NT2/D1 (cell line): ENCODE results near the gene KDR.

Source experiments
- DNase-seq: peaks from one replicate; pipeline ENCODE4 v3.0.0-alpha.2; 2011; ENCODE audit warnings: low read depth, low spot score
- H3K27me3 ChIP-seq: 2 replicates; pipeline ENCODE4 v1.6.0; 2011; ENCODE audit warnings: mild to moderate bottlenecking; ENCODE audit not compliant: insufficient read length, insufficient read depth
- H3K36me3 ChIP-seq: 2 replicates; pipeline ENCODE4 v1.6.1; 2011; ENCODE audit warnings: mild to moderate bottlenecking, low read length, mixed read lengths; ENCODE audit not compliant: insufficient read depth, insufficient read length
- H3K4me1 ChIP-seq: 2 replicates; pipeline ENCODE4 v1.5.1; 2011; ENCODE audit not compliant: insufficient read depth, insufficient read length
- H3K4me3 ChIP-seq: 2 replicates; pipeline ENCODE4 v1.5.1; 2011; ENCODE audit warnings: low read depth; ENCODE audit not compliant: insufficient read length
- H3K9ac ChIP-seq: 2 replicates; pipeline ENCODE4 v1.6.0; 2011; ENCODE audit warnings: low read depth; ENCODE audit not compliant: insufficient read length
- H3K9me3 ChIP-seq: 2 replicates; pipeline ENCODE4 v1.5.1; 2011; ENCODE audit warnings: mild to moderate bottlenecking, low read length; ENCODE audit not compliant: insufficient read depth
- SUZ12 ChIP-seq: IDR thresholded peaks from 2 replicates; pipeline ENCODE4 v1.6.1; 2011; ENCODE audit not compliant: insufficient read length, insufficient read depth; ENCODE audit errors: extremely low read depth
- YY1 ChIP-seq: IDR thresholded peaks from 2 replicates; pipeline ENCODE4 v1.6.1; 2011; ENCODE audit not compliant: insufficient read length, insufficient read depth
- ZNF274 ChIP-seq: IDR thresholded peaks from 2 replicates; pipeline ENCODE4 v1.6.1; 2011; ENCODE audit warnings: mild to moderate bottlenecking, low read depth, low read length

The KDR gene

GRCh38 chr4:55159851-55160250, 34.5 kb upstream of the KDR start:
- no peaks in the 10 kb centered on the region for H3K4me1 ChIP-seq
- DNase-seq = no peak
- no peaks in the 10 kb centered on the region for H3K9me3 ChIP-seq
- H3K9ac ChIP-seq = no peak overlapping the region
- TF ChIP-seq YY1 (no peak), ZNF274 (no peak), SUZ12 (no peak)
- H3K4me3 ChIP-seq = no peak overlapping the region
- H3K36me3 ChIP-seq = no peaks in the 10 kb centered on the region
- no peaks in the 10 kb centered on the region for H3K27me3 ChIP-seq

GRCh38 chr4:55158957-55159356, 33.6 kb upstream of the KDR start:
- Histone ChIP-seq H3K9me3 (no peaks in the 10 kb centered on the region), H3K9ac (no peak overlapping the region), H3K4me1 (no peaks in the 10 kb centered on the region), H3K36me3 (no peaks in the 10 kb centered on the region), H3K27me3 (no peaks in the 10 kb centered on the region), H3K4me3 (no peak overlapping the region)
- TF ChIP-seq ZNF274 (no peak), YY1 (no peak), SUZ12 (no peak)
- DNase-seq = no peak

- DNase-seq = no peak
- no peaks in the 10 kb centered on the region for H3K9me3 ChIP-seq
- H3K4me3 ChIP-seq = no peak overlapping the region
- TF ChIP-seq SUZ12 = no peak
- TF ChIP-seq ZNF274 = no peak
- TF ChIP-seq YY1 = no peak
- H3K4me1 ChIP-seq = no peaks in the 10 kb centered on the region
- H3K36me3 ChIP-seq = no peaks in the 10 kb centered on the region
- no peak overlapping the region for H3K9ac ChIP-seq
- H3K27me3 ChIP-seq = no peaks in the 10 kb centered on the region
Measured at GRCh38 chr4:55157559-55158277, 32.3 kb upstream of the KDR start.

- TF ChIP-seq YY1 = no peak
- no peak for TF ChIP-seq SUZ12
- TF ChIP-seq ZNF274 = no peak
- Histone ChIP-seq H3K9ac (no peak overlapping the region), H3K4me3 (no peak overlapping the region), H3K36me3 (no peaks in the 10 kb centered on the region), H3K27me3 (no peaks in the 10 kb centered on the region), H3K4me1 (no peaks in the 10 kb centered on the region), H3K9me3 (no peaks in the 10 kb centered on the region)
- DNase-seq = no peak
Measured at GRCh38 chr4:55154933-55155332, 29.5 kb upstream of the KDR start.

- no peak overlapping the region for H3K4me3 ChIP-seq
- TF ChIP-seq ZNF274 = no peak
- TF ChIP-seq SUZ12 = no peak
- TF ChIP-seq YY1 = no peak
Measured at GRCh38 chr4:55154290-55154880, 29.0 kb upstream of the KDR start.

GRCh38 chr4:55143858-55144257, 18.5 kb upstream of the KDR start:
- Histone ChIP-seq H3K9ac (no peak overlapping the region), H3K4me1 (no peaks in the 10 kb centered on the region), H3K4me3 (no peak overlapping the region), H3K36me3 (no peaks in the 10 kb centered on the region), H3K9me3 (no peaks in the 10 kb centered on the region), H3K27me3 (no peaks in the 10 kb centered on the region)
- DNase-seq = no peak
- TF ChIP-seq SUZ12 = no peak
- TF ChIP-seq ZNF274 = no peak
- no peak for TF ChIP-seq YY1

More at GRCh38 chr4:55154290-55154880, 29.0 kb upstream of the KDR start:
- Histone ChIP-seq H3K36me3 (no peaks in the 10 kb centered on the region), H3K9me3 (no peaks in the 10 kb centered on the region), H3K27me3 (no peaks in the 10 kb centered on the region), H3K4me1 (no peaks in the 10 kb centered on the region), H3K9ac (no peak overlapping the region)
- DNase-seq = no peak

GRCh38 chr4:55138367-55138766, 13.0 kb upstream of the KDR start:
- no peak for DNase-seq
- no peak overlapping the region for H3K4me3 ChIP-seq
- no peak overlapping the region for H3K9ac ChIP-seq
- no peaks in the 10 kb centered on the region for H3K4me1 ChIP-seq
- H3K27me3 ChIP-seq = no peaks in the 10 kb centered on the region
- no peaks in the 10 kb centered on the region for H3K36me3 ChIP-seq
- no peak for TF ChIP-seq YY1
- TF ChIP-seq SUZ12 = no peak
- no peak for TF ChIP-seq ZNF274
- H3K9me3 ChIP-seq = no peaks in the 10 kb centered on the region

- H3K9ac ChIP-seq = no peak overlapping the region
- H3K4me3 ChIP-seq = no peak overlapping the region
- H3K9me3 ChIP-seq = no peaks in the 10 kb centered on the region
- TF ChIP-seq SUZ12 (no peak), YY1 (no peak), ZNF274 (no peak)
- no peaks in the 10 kb centered on the region for H3K27me3 ChIP-seq
- no peaks in the 10 kb centered on the region for H3K36me3 ChIP-seq
- no peak for DNase-seq
- no peaks in the 10 kb centered on the region for H3K4me1 ChIP-seq
Measured at GRCh38 chr4:55136634-55137033, 11.2 kb upstream of the KDR start.
